ENCODE data around the gene MYO18A.

DNA sequence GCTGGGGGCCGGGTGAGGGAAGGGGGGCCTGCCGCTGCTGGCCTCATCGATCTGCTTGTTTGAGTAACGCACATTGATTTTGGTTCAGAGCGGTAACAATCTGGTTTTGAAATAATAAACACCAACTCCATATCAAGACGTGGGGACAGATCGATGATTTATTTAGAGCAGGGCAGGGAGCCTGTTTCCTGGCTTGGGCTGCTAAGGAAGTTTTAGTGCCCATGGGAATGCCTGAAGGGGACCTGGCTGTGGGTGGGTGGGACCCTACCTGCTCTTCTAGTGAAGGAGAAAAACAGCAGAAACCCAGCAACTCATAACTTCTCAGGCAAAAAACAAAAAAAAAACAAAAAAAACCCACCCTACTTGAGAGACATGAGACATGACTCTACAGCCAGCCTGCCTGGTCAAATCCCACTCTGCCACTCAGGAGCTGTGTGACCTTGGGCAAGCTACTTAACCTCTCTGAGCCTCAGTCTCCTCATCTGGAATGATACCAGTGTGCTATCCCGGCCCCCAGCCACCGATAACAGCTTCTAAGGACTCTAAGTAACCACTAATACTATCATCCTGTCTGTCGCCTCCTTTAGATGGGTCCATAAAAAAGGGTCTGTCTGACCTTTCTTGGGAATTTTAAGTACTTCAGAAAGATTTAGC lies 71.2 kb downstream of the MYO18A start:
- TF ChIP-seq CTCF (IDR thresholded peaks at IDR 0.05) (no peak), EZH2phosphoT487 (IDR thresholded peaks at IDR 0.05) (no peak), EZH2 (IDR thresholded peaks at IDR 0.05) (no peak)
